ENCODE measurements around the gene IL21.
"Not testable (repeated sequence)": the region's sequence is repeated elsewhere in the genome, so short reads cannot be mapped to it uniquely, and the experiment has no call there.

IL21 gene

GRCh38 chr4:122577808-122578781, 42.8 kb downstream of the IL21 start:
- TF ChIP-seq, protein P1, sequence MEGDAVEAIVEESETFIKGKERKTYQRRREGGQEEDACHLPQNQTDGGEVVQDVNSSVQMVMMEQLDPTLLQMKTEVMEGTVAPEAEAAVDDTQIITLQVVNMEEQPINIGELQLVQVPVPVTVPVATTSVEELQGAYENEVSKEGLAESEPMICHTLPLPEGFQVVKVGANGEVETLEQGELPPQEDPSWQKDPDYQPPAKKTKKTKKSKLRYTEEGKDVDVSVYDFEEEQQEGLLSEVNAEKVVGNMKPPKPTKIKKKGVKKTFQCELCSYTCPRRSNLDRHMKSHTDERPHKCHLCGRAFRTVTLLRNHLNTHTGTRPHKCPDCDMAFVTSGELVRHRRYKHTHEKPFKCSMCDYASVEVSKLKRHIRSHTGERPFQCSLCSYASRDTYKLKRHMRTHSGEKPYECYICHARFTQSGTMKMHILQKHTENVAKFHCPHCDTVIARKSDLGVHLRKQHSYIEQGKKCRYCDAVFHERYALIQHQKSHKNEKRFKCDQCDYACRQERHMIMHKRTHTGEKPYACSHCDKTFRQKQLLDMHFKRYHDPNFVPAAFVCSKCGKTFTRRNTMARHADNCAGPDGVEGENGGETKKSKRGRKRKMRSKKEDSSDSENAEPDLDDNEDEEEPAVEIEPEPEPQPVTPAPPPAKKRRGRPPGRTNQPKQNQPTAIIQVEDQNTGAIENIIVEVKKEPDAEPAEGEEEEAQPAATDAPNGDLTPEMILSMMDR (IDR thresholded peaks at IDR 0.05; ENCODE audit: low read depth, low read length, missing control alignments): peak; percentile 73
- no peak for DNase-seq (ENCODE audit: low read depth)
- H3K4me3 ChIP-seq (ENCODE audit: low read depth, low read length): no peak overlapping the region

GRCh38 chr4:122577189-122577553, 43.7 kb downstream of the IL21 start:
- no peak overlapping the region for H3K4me3 ChIP-seq (ENCODE audit: low read depth, low read length)
- TF ChIP-seq, protein P1 (IDR thresholded peaks at IDR 0.05; ENCODE audit: low read depth, low read length, missing control alignments): no peak
- DNase-seq (ENCODE audit: low read depth): no peak

- TF ChIP-seq, protein P1 (IDR thresholded peaks at IDR 0.05; ENCODE audit: low read depth, low read length, missing control alignments): peak; percentile 39
- no peak for DNase-seq (ENCODE audit: low read depth)
- H3K4me3 ChIP-seq (ENCODE audit: low read depth, low read length): no peak overlapping the region
These were observed 44.3 kb downstream of the IL21 start for GRCh38 chr4:122576261-122577188.

GRCh38 chr4:122574347-122574746, 46.5 kb downstream of the IL21 start:
- H3K4me3 ChIP-seq (ENCODE audit: low read depth, low read length); DNase-seq (ENCODE audit: low read depth): not testable (repeated sequence)

- TF ChIP-seq, protein P1 (IDR thresholded peaks at IDR 0.05; ENCODE audit: low read depth, low read length, missing control alignments): no peak
- no peak for DNase-seq (ENCODE audit: low read depth)
- H3K4me3 ChIP-seq (ENCODE audit: low read depth, low read length): no peak overlapping the region
These were observed 58.4 kb downstream of the IL21 start for GRCh38 chr4:122562449-122562848.
